DMS114 treated with DMSO at 0.1 percent for 48 hours (cell line): ENCODE measurements around the gene C9orf43.
"Not testable (repeated sequence)": the region's sequence is repeated elsewhere in the genome, so short reads cannot be mapped to it uniquely, and the experiment has no call there.

Experiments
- DNase-seq: peaks from one replicate; lab custom pipeline; 2025; ENCODE audit not compliant: unreplicated experiment; lab: John Stamatoyannopoulos, UW

Gene C9orf43

DNA sequence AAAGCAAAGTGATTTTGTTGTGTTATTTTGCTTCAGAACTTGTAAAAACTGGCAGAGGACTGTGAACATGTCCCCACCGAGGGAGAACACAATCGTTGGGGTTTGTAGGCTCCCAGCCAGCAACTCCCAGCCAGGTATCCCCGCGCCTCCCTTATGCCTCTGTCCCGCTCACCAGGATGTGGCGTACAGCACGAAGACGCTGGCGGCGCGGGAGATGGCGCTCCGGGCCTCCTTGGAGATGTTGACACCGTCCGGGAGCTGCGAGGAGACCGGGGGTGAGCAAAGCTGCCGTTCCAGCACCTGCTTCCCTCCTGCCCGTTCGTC lies 702 bp upstream of the C9orf43 start:
- DNase-seq, result no peak

DNA sequence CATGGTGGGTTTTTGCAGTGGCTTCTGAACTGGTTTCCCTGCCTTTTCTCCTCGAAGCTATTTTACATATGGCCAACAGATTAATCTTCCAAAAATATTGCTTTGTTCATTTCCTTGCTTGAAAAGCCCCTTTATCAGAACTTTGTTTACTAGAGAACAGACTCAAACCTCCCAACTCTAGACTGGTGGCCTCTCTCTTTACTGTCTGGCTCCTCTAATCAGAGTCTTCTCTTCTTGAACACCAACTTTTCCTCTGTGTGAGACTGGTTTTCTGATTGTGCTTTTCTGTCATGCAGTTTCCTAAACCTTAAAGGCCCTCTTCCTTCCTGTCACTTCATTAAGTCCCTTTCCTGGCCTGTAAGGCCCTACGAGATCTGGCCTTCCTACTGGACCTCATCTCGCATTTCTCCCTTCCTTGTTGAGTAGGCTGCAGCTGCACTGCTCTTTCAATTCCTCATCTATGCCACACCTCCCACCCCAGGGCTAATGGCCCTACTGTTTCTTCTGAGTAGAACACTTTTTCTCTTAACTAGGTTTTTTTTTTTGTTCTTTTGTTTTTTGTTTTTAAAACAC lies 5.7 kb downstream of the C9orf43 start:
- DNase-seq, result no peak

DNA sequence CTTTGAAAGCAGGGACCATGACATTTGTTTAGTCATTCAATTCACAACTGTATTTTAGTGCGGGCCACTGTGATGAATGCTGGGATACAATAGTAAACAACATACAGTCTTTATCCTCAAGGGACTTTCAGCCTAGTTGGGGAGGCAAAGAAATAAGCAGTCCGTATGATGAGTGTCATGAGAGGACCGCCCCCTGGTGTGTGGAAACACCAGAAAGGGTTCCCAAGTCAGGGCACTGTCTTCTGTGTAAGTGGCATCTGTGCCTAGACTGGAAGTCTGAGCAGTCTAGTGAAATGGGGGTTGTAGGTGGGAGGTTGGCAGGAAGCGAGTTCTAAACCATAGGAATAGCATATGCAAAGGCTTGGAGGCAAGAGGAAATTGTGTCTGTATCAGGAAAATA lies 6.8 kb downstream of the C9orf43 start:
- no peak for DNase-seq

DNA sequence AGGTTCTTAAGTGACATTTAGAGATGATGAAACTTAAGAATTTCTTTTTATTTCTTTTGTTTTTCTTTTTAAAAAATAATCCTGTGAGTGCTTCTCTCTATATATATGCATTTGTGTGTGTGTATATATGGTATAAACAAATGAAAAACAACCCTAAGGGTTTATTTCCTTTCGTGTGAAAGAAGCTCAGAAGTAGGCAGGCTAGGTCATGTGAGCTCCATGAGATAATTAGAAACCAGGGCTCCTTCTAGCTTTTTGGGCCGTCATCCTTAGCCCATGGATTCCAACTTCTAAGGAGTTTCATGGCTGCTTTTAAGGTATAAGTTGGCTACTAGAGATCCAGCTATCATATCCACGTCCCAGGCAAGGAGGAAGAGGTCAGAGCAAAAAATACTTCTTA lies 11.2 kb downstream of the C9orf43 start:
- no peak for DNase-seq

DNA sequence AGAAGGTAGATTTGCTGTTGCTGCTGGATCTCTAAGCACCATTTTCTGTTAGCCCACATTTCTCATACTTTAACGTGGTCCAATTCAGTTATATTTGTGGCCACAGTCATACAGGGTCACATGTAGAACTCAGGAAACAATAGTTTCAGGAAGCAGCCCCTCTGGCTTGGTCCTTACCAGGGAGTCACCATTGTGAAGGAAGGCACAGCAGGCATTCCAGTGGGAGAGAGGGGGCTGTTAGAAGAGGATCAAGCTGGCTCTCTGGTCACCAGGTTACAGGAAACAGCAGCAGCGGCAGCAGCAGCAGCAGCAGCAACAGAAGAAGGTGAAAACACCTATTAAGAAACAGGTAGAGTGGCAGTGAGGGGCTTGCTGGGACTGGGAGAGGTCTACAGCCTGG lies 14.5 kb downstream of the C9orf43 start:
- no peak for DNase-seq

DNA sequence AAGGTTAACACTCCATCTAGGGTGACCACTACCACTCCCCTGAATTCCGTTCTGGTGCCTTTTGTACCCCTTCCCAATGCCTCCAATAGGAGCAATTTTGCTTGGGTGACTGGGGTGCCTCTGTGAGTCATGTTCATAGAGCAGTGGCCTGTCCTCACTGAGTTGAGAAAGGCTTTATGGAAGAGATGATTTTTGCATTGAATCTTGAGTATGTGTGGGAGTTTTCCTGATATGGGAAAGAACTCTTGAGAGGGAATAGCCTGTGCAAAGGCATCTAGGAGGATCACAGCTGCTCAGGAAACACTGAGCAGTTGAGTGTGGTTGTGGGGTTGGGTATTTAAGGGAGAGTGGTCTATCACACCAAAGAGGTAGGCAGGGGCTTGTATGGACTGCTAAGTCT lies 16.2 kb downstream of the C9orf43 start:
- no peak for DNase-seq

DNA sequence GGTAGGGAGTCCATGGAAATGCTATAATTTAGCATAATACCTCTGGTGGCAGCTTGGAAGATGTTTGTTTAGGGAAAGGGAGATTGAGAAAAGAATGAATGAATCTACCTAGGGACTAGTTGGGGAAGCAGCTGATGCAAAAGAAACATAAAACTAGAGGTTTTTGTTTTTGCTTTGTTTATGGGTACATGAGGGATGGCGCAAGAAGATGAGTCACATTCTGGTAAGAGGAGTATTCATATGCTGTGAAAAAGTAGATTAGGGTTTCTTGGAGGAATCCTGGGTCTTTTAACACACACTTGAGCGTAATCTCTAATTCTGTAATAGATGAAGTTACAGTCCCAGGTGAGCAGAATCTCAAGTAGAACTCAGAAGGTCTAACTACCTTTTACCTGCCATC lies 17.1 kb downstream of the C9orf43 start:
- no peak for DNase-seq

DNA sequence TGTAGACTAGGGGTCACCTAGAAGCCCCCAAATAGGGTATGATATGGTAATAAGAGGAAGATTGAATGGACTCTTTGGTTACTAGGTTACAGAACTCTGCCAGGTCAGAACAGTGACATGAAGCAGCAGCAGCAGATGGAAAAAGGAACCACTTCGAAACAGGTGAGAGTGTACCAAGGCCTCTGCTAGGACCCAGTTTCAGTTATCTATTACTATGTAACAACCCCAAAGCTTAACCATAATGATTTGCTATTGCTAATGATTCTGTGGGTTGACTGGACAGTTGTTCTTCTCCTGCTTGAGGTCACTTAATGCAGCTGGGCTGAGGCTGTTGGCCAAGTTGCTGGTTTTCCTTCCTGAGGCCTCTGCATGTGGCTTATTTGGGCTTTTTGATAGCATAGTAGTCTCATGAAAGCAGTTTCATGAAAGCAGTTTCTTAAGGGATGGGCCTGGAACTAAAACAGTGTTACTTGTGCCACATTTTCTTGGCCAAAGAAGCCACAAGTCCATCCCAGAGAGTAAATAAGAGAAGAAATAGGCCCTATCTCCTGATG lies 17.6 kb downstream of the C9orf43 start:
- DNase-seq, result no peak

DNA sequence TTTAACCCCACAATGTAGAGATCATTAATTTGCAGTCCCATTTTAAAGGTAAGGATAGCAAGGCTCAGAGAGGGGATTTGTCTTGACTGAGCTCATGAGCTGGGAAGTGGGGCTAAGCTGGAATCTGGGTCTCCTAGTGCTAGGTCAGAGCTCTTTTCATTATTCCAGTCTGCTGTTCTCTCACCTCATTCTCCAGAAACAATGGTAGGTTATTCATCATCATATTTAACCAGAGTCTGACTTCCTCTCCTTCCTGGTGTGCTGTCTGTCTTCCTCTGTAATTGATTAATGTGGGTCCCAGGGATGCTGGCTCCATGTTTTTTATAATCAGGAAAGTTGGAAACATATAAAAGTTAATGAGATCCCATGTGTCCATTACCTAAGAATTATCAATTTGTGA lies 20.6 kb downstream of the C9orf43 start:
- DNase-seq, result no peak

DNA sequence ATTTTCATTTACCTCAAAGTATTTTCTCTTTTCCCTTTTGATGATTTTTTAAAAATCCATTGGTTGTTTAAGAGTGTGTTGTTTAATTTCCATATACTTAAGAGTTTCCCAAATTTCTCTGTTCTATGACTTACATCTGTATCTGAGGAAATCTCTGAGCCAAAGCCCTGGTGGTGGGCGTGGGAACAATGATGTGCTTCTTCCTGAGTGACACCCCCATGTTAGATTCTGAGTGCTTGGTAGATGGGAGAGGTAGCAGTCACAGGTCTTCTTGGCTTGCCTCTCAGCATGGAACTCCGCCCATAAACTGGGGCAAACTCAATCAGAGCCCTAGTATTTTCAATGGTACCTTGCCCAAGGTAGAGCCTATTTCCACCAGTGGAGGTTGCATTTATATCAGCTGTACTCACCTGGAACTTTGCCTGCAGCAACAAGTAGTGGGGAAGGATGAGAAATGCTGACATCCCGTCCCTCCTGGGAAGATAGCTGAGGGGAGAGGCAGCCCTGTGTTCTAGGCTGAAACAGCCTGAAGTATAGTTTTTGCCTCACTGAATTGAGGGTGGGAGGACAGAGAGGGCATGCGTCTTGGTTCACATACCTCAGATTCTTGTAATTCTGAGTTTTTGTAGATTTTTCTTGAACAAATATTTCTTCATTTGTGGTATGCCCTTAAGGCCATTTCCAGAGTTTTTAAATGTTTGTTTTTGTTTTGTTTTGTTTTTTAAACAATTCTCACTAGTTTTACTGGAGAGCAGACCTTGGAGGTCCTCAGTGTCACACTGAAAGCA lies 26.4 kb downstream of the C9orf43 start:
- no peak for DNase-seq

DNA sequence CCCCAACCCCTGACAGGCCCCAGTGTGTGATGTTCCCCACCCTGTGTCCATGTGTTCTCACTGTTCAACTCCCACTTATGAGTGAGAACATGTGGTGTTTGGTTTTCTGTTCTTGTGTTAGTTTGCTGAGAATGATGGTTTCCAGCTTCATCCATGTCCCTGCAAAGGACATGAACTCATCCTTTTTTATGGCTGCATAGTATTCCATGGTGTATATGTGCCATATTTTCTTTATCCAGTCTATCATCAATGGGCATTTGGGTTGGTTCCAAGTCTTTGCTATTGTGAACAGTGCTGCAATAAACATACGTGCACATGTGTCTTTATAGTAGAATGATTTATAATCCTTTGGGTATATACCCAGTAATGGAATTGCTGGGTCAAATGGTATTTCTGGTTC lies 27.2 kb downstream of the C9orf43 start:
- not testable (repeated sequence) for DNase-seq

DNA sequence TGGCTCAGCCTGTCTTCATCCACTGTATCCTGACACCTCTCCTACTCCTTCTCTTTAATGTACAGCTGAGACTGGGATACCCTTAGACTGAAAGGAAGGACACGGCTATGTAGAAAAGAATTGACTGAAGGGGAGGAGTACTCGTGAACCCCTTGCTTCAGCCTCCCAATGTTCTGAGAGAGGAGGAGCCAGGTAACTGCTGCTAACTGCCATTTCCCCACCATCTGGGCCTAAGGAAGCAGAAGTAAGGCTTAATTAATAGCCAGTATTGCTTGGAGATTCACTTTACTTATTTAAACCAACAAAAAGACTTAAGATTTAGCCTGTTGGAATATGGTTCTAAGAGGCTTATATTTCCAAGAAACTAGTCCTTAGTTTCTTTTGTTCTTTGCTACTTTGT lies 34.2 kb downstream of the C9orf43 start:
- no peak for DNase-seq

DNA sequence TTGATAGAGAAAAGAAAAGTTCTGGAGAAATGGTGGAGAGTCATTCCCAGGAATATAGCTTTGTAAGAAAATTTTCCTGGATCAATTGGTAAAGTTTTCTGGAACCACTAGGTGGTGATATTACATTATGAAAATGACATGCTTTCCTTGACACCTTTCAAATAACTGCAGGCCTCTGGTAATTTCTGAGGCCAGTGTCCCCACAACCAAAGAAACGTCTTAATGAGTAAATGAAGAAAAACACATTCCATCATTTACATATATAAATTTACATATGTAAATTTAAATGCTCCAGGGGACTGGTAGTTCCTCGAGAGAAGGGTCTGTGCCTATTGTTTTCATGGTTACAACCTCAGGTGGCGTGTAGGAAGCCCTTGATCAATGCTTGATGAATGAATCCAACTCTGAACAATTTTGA lies 35.8 kb downstream of the C9orf43 start:
- peak; percentile 31 for DNase-seq

DNA sequence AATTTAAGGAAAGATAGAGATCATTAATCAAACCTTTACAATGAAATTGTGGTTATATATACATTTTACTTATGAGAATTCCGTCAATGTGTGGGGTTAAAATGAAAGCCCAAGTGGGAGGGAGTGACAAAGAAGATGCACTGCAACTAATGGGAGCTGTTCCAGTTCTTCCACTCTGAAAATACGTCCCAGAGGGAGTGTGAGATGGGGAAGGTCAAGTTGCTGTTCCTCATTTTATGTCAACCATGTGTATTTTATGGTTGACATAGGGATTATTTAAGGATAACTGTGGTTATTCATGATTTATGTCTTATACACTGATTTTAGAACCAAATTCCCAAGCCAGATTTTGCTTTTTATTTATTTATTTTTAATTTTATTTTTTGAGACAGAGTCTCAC lies 38.8 kb downstream of the C9orf43 start:
- DNase-seq, result no peak

DNA sequence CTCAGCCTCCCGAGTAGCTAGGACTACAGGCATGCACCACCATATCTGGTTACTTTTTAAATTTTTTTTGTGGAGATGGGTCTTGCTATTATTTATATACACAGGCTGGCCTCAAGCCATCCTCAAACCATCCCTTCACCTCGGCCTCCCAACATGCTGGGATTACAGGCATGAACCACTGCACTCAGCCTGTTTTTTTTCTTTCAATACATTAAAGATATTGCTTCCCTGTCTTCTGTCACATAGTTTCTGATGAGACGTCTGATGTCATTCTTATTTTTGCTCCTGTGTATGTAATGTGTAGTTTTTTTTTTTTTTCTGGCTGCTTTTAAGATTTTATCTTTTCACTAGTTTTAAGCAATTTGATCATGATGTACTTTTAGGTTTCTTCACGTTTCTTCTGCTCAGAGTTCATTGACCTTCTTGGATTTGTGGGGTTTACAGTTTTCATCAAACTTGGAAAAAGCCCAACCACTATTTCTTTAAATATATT lies 41.6 kb downstream of the C9orf43 start:
- DNase-seq, result no peak

DNA sequence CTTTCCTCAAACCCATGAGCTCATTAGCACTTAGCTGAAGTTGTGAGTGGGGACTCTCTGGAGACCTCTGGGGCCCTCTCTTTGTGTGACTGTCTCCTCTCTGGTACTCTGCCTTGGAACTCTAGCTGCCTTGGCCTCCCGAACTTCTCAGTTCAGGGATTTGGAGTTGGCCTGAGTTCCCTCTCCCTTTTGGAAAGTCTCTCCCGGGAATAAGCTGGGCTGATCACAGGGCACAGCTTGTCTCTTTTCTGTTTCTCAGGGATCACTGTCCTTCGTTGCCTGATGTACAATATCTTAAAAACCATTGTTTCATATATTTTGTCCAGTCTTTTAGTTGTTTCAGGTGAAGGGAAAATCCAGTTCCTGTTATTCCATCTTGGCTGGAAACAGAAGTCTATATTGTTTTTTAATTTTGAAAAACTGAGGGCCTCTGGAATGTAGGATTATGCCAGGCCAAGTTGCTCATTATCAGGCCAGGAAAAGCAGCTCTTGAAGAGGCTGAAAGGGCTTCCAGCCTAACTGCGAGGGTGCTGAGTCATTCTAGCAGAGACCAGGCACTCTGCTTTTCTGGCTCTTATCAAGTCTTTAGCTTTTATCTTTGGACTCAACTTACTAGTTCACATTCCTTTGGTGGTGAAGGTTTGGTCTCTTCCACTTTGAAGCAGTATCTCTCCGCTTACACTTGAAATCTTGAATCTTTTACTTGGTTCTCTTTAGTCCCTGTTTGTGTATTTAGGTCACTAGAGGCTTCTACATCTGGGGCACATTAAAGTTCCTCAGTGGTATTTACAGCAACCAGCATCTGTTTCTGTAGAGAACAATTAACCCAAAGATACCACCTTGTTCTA lies 44.6 kb downstream of the C9orf43 start:
- DNase-seq, result no peak

DNA sequence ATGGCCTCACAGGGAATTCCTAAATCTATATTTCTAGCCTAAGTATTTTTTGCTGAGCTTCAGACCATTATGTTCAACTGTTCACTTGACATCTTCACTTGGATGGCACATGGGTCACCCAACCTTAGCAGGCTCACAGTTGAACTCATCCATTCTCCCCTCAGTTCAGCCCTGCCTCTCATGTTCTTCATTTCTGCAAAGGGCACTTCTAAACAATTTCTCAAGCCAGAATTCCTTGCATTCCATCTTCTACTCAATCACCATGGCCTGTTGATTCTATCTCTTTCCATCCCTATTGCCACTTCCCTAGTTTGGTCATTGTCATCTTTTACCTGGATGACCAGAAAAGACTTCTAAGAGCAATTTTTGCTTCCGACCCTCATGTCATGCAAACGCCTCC lies 45.7 kb downstream of the C9orf43 start:
- no peak for DNase-seq

DNA sequence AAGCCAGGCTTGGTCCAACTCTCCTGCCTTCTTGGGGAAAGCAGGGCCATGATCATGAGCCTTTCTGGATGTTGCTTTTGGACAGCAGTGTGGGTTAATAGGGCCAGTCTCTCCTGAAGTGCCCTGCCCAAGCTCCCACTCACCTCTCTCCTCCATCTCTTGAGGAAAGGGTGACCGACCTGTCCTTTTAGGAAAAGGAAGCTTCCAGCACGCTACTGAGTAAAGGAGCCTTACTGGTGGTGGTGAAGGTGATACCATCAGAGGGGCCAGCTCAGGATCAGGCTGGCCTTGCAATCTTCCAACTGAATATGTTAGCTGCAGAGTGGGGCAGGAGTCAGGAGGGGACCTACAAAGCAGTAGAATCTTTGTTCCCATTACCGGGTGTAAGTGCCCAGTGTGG lies 50.7 kb downstream of the C9orf43 start:
- no peak for DNase-seq

DNA sequence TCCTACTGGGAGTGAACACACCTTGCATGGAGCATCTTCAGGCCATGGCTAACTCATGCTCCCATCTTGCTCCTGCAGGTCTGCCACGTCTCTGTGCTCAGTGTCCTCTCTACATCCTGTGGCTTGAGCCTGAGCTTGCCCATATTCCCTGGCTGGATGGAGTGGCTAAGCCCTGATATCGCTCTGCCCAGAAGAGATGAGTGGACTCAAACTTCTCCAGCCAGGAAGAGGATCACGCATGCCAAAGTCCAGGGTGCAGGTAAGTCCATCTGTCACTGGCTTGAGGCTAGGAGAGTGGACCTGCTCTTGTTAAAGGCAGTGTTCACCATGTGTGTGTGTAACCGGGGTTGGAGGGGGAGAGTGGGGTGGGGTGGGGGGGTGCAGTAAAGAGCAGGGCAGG lies 51.4 kb downstream of the C9orf43 start:
- DNase-seq, result no peak

DNA sequence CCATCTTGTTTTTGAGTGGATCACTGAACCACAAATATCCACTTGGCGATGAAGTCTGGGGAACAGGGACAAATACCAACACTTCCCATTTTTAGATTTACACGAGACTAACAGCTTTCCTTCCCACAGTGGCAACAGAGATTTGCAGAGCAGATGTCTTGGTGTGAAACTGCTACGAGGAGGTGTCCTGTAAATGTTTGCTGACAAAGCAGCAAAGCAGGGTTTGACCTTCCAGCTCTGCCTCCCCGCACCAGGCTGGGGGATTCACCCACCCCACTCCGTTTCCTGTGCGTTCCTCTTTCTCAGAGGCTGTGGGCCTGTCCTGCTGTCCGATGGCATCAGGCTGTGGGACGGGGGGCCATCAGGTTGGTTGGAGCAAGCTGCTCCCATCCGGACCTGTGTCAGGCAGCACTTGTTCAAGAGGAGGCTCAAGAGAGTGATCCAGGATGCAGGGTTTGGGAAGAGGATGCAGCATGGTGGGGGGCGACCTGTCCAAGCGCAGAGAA lies 52.3 kb downstream of the C9orf43 start:
- DNase-seq, result no peak

DNA sequence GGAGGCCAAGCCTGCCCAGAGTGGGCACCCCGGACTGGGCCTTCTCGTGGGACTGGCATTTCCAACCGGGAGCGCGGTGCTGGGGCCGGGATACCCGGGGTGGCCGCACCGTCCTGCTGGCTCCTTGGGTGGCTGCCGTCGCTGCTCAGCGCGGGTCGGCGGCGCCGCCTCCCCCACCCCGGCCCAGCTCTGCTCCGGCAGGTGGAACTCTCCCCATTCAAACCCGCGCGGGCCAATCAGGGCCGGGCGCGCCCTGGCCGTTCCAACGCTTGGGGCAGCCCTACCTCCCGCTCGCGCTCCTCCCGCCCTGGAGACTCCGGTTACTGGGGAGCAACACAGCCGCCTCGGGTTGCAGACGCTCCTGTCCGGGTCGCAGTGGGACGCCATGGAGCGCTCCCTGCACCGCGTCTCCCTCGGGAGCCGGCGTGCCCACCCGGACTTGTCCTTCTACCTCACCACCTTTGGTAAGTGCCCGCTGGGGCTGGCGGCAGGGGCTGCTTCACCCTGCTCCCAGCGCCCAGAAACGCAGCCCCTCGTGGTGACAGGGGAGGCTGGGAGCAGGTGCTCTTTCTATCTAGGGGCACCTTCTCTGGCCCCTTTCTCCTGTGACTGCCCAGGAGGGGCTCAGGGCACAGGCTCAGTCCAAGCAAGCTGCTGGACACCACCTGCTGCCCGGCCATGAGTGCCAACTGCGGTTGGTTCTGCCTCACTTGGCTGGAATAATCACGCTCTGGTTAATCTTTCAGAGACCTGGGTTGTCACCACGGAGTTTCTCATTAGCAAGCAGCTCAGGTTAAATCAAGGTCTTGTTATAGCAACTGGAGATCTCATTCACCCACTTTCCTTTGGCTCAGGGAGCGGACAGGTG lies 53.1 kb downstream of the C9orf43 start, which contains the start of gene RGS3:
Gene RGS3 (plus strand): TSS at position 310 of the 868 bp plus-strand sequence. CDS start 76 bp downstream, at position 386.
- no peak for DNase-seq
